HL-60 (cell line): Measurements from ENCODE around the gene GFRAL.

Experiments
- DNase-seq, 2 experiments: peaks; one replicate each; pipeline ENCODE4 v3.0.0-alpha.2; 2010 to 2020; ENCODE audit warnings: low read depth in 1 of 2, low spot score in 1 of 2
- H3K27ac ChIP-seq: fragments of 250-450 bp; sonication (Bioruptor Pico); replicated peaks from 2 replicates; pipeline ENCODE4 v1.5.1; 2020; ENCODE audit warnings: mild to moderate bottlenecking, moderate library complexity
- H3K27me3 ChIP-seq: fragments of 250-450 bp; sonication (Bioruptor Pico); 2 replicates; pipeline ENCODE4 v1.5.1; 2021; ENCODE audit warnings: mild to moderate bottlenecking, moderate library complexity; ENCODE audit not compliant: insufficient read depth, poor library complexity, severe bottlenecking
- H3K4me3 ChIP-seq: replicated peaks from 2 replicates; pipeline ENCODE4 v1.5.1; 2011; ENCODE audit warnings: mild to moderate bottlenecking, control low read depth, low read length; ENCODE audit not compliant: insufficient read depth
- CTCF ChIP-seq: IDR thresholded peaks from one replicate; pipeline ENCODE4 v1.5.1; 2011; ENCODE audit warnings: low read length, control low read depth, inconsistent platforms; ENCODE audit not compliant: insufficient read depth
- GABPA ChIP-seq: IDR thresholded peaks from 2 replicates; pipeline ENCODE4 v1.6.1; 2012; ENCODE audit warnings: low read depth
- POLR2AphosphoS5 ChIP-seq: IDR thresholded peaks from 2 replicates; pipeline ENCODE4 v1.6.1; 2012; ENCODE audit warnings: low read depth
- REST ChIP-seq: IDR thresholded peaks from 2 replicates; pipeline ENCODE4 v1.6.1; 2012; ENCODE audit warnings: low read depth; ENCODE audit not compliant: insufficient replicate concordance
- SPI1 ChIP-seq: IDR thresholded peaks from 2 replicates; pipeline ENCODE4 v1.6.1; 2012; ENCODE audit warnings: low read depth, mild to moderate bottlenecking, borderline replicate concordance
- long read RNA-seq: library from polyadenylated mRNA; unstranded; transcript quantifications from one replicate; pipeline ENCODE4 v2.0.0, GENCODE V29; 2020

The GFRAL gene
- long read RNA-seq, result 0 reads

- no peak for DNase-seq
- TF ChIP-seq GABPA (no peak), REST (no peak), CTCF (no peak), POLR2AphosphoS5 (no peak), SPI1 (no peak)
- no peak within 1 kb of the TSS for H3K27ac ChIP-seq
- no peaks in the 10 kb centered on the region for H3K27me3 ChIP-seq
- no peak within 1 kb of the TSS for H3K4me3 ChIP-seq
Observed at GRCh38 chr6:55327169-55327568, at the start of gene GFRAL. Gene GFRAL, plus strand, starts transcription at chr6:55327469. Its CDS starts 86 bp downstream, at chr6:55327555.

- Histone ChIP-seq H3K27ac (no peak overlapping the region), H3K27me3 (no peaks in the 10 kb centered on the region), H3K4me3 (no peak overlapping the region)
- TF ChIP-seq CTCF (no peak), REST (no peak)
- no peak for DNase-seq
Observed at GRCh38 chr6:55277646-55278045, 49.6 kb upstream of the GFRAL start.

GRCh38 chr6:55281215-55281614, 46.1 kb upstream of the GFRAL start:
- H3K27me3 ChIP-seq, result no peaks in the 10 kb centered on the region
- no peak overlapping the region for H3K27ac ChIP-seq
- TF ChIP-seq SPI1 (no peak), REST (no peak), GABPA (no peak), POLR2AphosphoS5 (no peak), CTCF (no peak)
- DNase-seq, result no peak
- H3K4me3 ChIP-seq, result no peak overlapping the region
